Measurements from ENCODE around the gene ANAPC10. TPM values are rescaled to one million over a fixed set of nuclear protein-coding genes. Genes with fewer than 3 reads are reported as not detected.

Gene ANAPC10, protein sequence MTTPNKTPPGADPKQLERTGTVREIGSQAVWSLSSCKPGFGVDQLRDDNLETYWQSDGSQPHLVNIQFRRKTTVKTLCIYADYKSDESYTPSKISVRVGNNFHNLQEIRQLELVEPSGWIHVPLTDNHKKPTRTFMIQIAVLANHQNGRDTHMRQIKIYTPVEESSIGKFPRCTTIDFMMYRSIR
- 29.9 and 38.3 TPM in 2 replicates for total RNA-seq

DNA sequence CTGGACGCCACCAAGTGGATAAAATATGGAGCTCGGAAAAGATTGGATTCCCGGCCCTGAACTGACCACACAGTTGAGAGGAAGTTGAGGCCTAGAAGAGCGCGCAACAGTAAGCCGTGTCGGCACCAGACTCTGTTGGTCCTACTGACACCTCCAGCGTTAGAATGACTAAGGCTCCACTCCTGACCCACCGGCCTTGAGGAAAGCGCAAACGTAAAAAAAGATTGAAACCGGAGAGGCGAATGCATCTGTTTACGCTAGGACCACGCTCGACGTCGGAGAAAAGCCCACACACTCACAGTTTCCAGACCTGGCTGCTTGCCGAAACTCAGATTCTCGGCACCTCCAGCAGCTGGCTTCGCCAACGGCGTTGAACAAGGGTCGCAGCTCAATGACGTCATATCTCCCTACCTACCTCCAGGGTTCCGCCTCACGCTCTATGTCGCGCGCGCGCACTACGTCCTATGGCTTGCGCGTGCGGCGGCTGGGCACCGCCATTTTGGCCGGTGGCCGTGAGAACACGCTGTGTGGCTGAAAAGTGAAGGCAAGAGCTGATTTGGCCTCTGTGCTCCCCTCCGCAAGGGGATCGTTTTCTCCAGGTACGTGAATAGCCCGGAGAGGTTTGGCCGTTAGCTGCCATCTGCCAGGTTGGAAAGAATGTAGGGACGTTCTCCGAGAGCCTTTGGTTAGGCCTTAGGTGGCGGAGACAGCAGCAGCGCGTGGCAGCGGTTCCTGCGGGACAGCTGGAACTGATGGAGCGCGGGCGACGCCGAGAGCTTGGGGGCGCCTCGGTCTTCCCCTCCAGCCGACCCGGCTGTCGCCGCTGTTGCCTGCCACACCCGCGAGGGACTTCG lies at the start of gene ANAPC10, which contains the start of gene ABCE1:
Gene ANAPC10 (minus strand): TSS at position 376 of the 854 bp plus-strand sequence. CDS start 2,097 bp downstream, outside the sequence.
Gene ABCE1 (plus strand): TSS at position 491 of the 854 bp plus-strand sequence. CDS start 6,102 bp downstream, outside the sequence.

Other genes with a start within 250 kb of the ANAPC10 start
- 148 and 214 TPM in 2 replicates for gene ABCE1, start 115 bp upstream of the ANAPC10 start, total RNA-seq
- 20.9 and 26.6 TPM in 2 replicates for gene OTUD4, start 82.4 kb upstream of the ANAPC10 start, total RNA-seq

Data from regular cardiac myocyte (primary cell).